Right lobe of liver (tissue), 4 donors: ENCODE results near the gene OBP2B.

Experiments used
- POLR2A ChIP-seq: fragments of 450-650 bp; IDR thresholded peaks from one replicate; pipeline ENCODE4 v1.6.1; 2017; ENCODE audit warnings: antibody characterized with exemption, mild to moderate bottlenecking
- TF ChIP-seq, protein P1 (sequence below), 4 donors: fragments of 200-600 bp in 3 of 4; fragments of 450-650 bp in 1 of 4; IDR thresholded peaks; one replicate each; pipeline versions ENCODE4 v1.5.1 to v1.8.0; 2016 to 2022; ENCODE audit warnings: antibody characterized with exemption in 4 of 4, mild to moderate bottlenecking in 2 of 4
- donor health status: DM: no; HTN: no; CAD: no.
- donor health status: DM: no; HTN: no; CAD: no.
- donor health status: DM: no; HTN: yes; CAD: no.

DNA sequence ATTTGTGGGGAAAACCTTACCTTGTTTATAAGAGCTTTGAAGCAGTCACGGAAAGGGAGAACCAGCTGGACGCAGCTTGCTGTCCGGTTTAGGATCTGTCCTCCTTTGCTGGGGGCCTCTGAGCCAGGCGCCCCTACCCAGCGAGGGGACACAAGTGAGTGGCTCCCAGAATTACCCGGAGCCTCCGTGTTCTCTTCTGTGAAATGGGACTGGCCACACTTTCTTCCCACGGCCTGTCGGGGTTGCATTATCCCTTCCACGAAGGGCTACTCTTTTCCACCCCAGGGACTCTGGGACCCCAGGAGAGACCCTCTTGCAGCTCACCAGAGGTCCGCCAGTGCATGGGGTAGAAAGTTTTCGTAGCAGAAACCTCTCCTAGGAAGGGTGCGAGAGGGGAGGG is 44.9 kb downstream of the OBP2B start:
- TF ChIP-seq, protein P1, sequence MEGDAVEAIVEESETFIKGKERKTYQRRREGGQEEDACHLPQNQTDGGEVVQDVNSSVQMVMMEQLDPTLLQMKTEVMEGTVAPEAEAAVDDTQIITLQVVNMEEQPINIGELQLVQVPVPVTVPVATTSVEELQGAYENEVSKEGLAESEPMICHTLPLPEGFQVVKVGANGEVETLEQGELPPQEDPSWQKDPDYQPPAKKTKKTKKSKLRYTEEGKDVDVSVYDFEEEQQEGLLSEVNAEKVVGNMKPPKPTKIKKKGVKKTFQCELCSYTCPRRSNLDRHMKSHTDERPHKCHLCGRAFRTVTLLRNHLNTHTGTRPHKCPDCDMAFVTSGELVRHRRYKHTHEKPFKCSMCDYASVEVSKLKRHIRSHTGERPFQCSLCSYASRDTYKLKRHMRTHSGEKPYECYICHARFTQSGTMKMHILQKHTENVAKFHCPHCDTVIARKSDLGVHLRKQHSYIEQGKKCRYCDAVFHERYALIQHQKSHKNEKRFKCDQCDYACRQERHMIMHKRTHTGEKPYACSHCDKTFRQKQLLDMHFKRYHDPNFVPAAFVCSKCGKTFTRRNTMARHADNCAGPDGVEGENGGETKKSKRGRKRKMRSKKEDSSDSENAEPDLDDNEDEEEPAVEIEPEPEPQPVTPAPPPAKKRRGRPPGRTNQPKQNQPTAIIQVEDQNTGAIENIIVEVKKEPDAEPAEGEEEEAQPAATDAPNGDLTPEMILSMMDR (IDR thresholded peaks at IDR 0.05), result no peak
- TF ChIP-seq POLR2A, result no peak
